Measurements from ENCODE around the gene LMF1.
"Not testable (repeated sequence)": the region's sequence is repeated elsewhere in the genome, so short reads cannot be mapped to it uniquely, and the experiment has no call there.

LMF1 gene

GRCh38 chr16:820748-821147, 150.0 kb downstream of the LMF1 start:
- DNase-seq = no peak

- DNase-seq = not testable (repeated sequence)
Measured at GRCh38 chr16:820044-820408, 150.8 kb downstream of the LMF1 start.

- no peak for DNase-seq
Measured at GRCh38 chr16:819336-820043, 151.3 kb downstream of the LMF1 start.

- DNase-seq = no peak
Measured at GRCh38 chr16:818592-818991, 152.2 kb downstream of the LMF1 start.

GRCh38 chr16:818132-818531, 152.7 kb downstream of the LMF1 start:
- no peak for DNase-seq

- DNase-seq = no peak
Measured at GRCh38 chr16:817001-817906, 153.5 kb downstream of the LMF1 start.

- DNase-seq = no peak
Measured at GRCh38 chr16:815861-816260, 154.9 kb downstream of the LMF1 start.

GRCh38 chr16:814974-815373, 155.8 kb downstream of the LMF1 start:
- DNase-seq = no peak

GRCh38 chr16:813916-814412, 156.8 kb downstream of the LMF1 start:
- no peak for DNase-seq

GRCh38 chr16:813204-813915, 157.4 kb downstream of the LMF1 start:
- no peak for DNase-seq

GRCh38 chr16:808085-808386, 162.7 kb downstream of the LMF1 start:
- no peak for DNase-seq

GRCh38 chr16:807347-808084, 163.3 kb downstream of the LMF1 start:
- DNase-seq = peak; percentile 72

- no peak for DNase-seq
Measured at GRCh38 chr16:805474-805873, 165.3 kb downstream of the LMF1 start.

- DNase-seq = no peak
Measured at GRCh38 chr16:804193-805048, 166.4 kb downstream of the LMF1 start.

- DNase-seq = no peak
Measured at GRCh38 chr16:803754-804080, 167.1 kb downstream of the LMF1 start.
